Measurements from ENCODE around the gene XXYLT1. TPM values are rescaled to one million over a fixed set of nuclear protein-coding genes. Genes with fewer than 3 reads are reported as not detected.

XXYLT1 gene
- total and polyA plus RNA-seq, 8 donors = 1.8 to 5.0 (median 2.6) TPM

GRCh38 chr3:195180490-195181112, 90.4 kb downstream of the XXYLT1 start:
- intact Hi-C loops (cut with DNase I) = no loop called here
- no peak for DNase-seq
- 83 to 89% methylated on average over 17 of the region's 17 CpGs for WGBS, 2 donors
- H3K36me3 ChIP-seq = no peaks in the 10 kb centered on the region
- no peak for ATAC-seq
- H3K27ac ChIP-seq = no peak overlapping the region
- no peak for TF ChIP-seq CTCF (IDR thresholded peaks at IDR 0.05)
- H3K27me3 ChIP-seq = no peaks in the 10 kb centered on the region
- H3K4me3 ChIP-seq = no peak overlapping the region
- H3K4me1 ChIP-seq = no peaks in the 10 kb centered on the region
- no peak for FAIRE-seq
- H3K9me3 ChIP-seq = no peaks in the 10 kb centered on the region

GRCh38 chr3:195179776-195180489, 91.0 kb downstream of the XXYLT1 start:
- ATAC-seq (no peak), FAIRE-seq (no peak), DNase-seq (no peak)
- Histone ChIP-seq H3K27me3 (no peaks in the 10 kb centered on the region), H3K27ac (no peak overlapping the region), H3K4me3 (no peak overlapping the region), H3K4me1 (no peaks in the 10 kb centered on the region), H3K9me3 (no peaks in the 10 kb centered on the region), H3K36me3 (no peaks in the 10 kb centered on the region)
- intact Hi-C loops (cut with DNase I) = no loop called here
- TF ChIP-seq CTCF (IDR thresholded peaks at IDR 0.05) = no peak
- 78 to 81% methylated on average over 24 of the region's 24 CpGs for WGBS, 2 donors

- H3K27ac ChIP-seq = no peak overlapping the region
- no peaks in the 10 kb centered on the region for H3K4me1 ChIP-seq
Measured at GRCh38 chr3:195178124-195178910, 92.6 kb downstream of the XXYLT1 start.

GRCh38 chr3:195177422-195178123, 93.4 kb downstream of the XXYLT1 start:
- H3K27me3 ChIP-seq = no peaks in the 10 kb centered on the region
- TF ChIP-seq CTCF (IDR thresholded peaks at IDR 0.05) = no peak
- H3K9me3 ChIP-seq = no peaks in the 10 kb centered on the region
- H3K27ac ChIP-seq = no peak overlapping the region
- H3K36me3 ChIP-seq = no peaks in the 10 kb centered on the region
- 92 to 94% methylated on average over 6 of the region's 6 CpGs for WGBS, 2 donors
- DNase-seq (no peak), ATAC-seq (no peak), FAIRE-seq (no peak)
- H3K4me3 ChIP-seq = no peak overlapping the region
- intact Hi-C loops (cut with DNase I) = no loop called here
- H3K4me1 ChIP-seq = no peaks in the 10 kb centered on the region

More at GRCh38 chr3:195178124-195178910, 92.6 kb downstream of the XXYLT1 start:
- 84 to 91% methylated on average over 17 of the region's 17 CpGs for WGBS, 2 donors
- intact Hi-C loops (cut with DNase I) = no loop called here
- Histone ChIP-seq H3K9me3 (no peaks in the 10 kb centered on the region), H3K4me3 (no peak overlapping the region), H3K36me3 (no peaks in the 10 kb centered on the region), H3K27me3 (no peaks in the 10 kb centered on the region)
- ATAC-seq (no peak), DNase-seq (no peak), FAIRE-seq (no peak)
- no peak for TF ChIP-seq CTCF (IDR thresholded peaks at IDR 0.05)

Measured in pancreas (tissue), 10 donors.